Neuronal stem cell (in vitro differentiated cells): Measurements from ENCODE around the gene C12orf60.

ENCODE experiments used
- DNase-seq: peaks from one replicate; pipeline ENCODE4 v3.0.0-alpha.2; 2013; ENCODE audit warnings: low spot score
- H2AFZ ChIP-seq: one replicate; pipeline ENCODE4 v1.6.1; 2013; ENCODE audit warnings: mild to moderate bottlenecking, low read length, inconsistent platforms
- H2AK5ac ChIP-seq: 2 replicates; pipeline ENCODE4 v1.6.1; 2013; ENCODE audit warnings: low read depth, mild to moderate bottlenecking, inconsistent platforms, low read length, moderate library complexity, mixed read lengths
- H2BK120ac ChIP-seq: 2 replicates; pipeline ENCODE4 v1.6.1; 2013; ENCODE audit warnings: low read depth, mild to moderate bottlenecking, inconsistent platforms, low read length, moderate library complexity, mixed read lengths
- H2BK12ac ChIP-seq: one replicate; pipeline ENCODE4 v1.6.1; 2013; ENCODE audit warnings: low read length, inconsistent platforms
- H2BK15ac ChIP-seq: 2 replicates; pipeline ENCODE4 v1.6.1; 2013; ENCODE audit warnings: mild to moderate bottlenecking, low read length, inconsistent platforms, mixed read lengths
- H2BK5ac ChIP-seq: one replicate; pipeline ENCODE4 v1.6.1; 2013; ENCODE audit warnings: inconsistent platforms, mild to moderate bottlenecking, low read length, moderate library complexity
- H3K14ac ChIP-seq: one replicate; pipeline ENCODE4 v1.6.1; 2013; ENCODE audit warnings: low read length, inconsistent platforms
- H3K18ac ChIP-seq: 2 replicates; pipeline ENCODE4 v1.6.1; 2013; ENCODE audit warnings: low read length, inconsistent platforms
- H3K23ac ChIP-seq: 2 replicates; pipeline ENCODE4 v1.6.1; 2013; ENCODE audit warnings: low read depth, mild to moderate bottlenecking, mixed read lengths, low read length, inconsistent platforms; ENCODE audit not compliant: poor library complexity
- H3K27ac ChIP-seq: replicated peaks from 3 replicates; pipeline ENCODE4 v1.5.1; 2013; ENCODE audit warnings: low read length, inconsistent platforms
- H3K27me3 ChIP-seq, 3 experiments: 2 replicates each; pipeline ENCODE4 v1.6.1; 2013; ENCODE audit warnings: low read length in 3 of 3, mild to moderate bottlenecking in 2 of 3, inconsistent platforms in 1 of 3, low read depth in 1 of 3, mixed read lengths in 1 of 3, moderate library complexity in 1 of 3; ENCODE audit not compliant: control insufficient read depth in 3 of 3, insufficient read depth in 3 of 3
- H3K36me3 ChIP-seq, 2 donors: replicated peaks in 1 of 2; 2 replicates each; pipeline ENCODE4 v1.6.1; 2013; ENCODE audit warnings: low read length in 2 of 2; ENCODE audit not compliant: control insufficient read depth in 2 of 2, insufficient read depth in 2 of 2
- H3K4ac ChIP-seq: 2 replicates; pipeline ENCODE4 v1.6.1; 2013; ENCODE audit warnings: inconsistent platforms, mild to moderate bottlenecking, low read length, moderate library complexity
- H3K4me1 ChIP-seq, 2 donors: 1 replicate in 1 of 2; 2 replicates in 1 of 2; pipeline ENCODE4 v1.6.1; 2013; ENCODE audit warnings: low read length in 2 of 2, low read depth in 1 of 2; ENCODE audit not compliant: control insufficient read depth in 2 of 2, insufficient read depth in 1 of 2
- H3K4me2 ChIP-seq: one replicate; pipeline ENCODE4 v1.6.1; 2013; ENCODE audit warnings: mild to moderate bottlenecking, low read length, inconsistent platforms; ENCODE audit not compliant: insufficient read depth, poor library complexity, severe bottlenecking
- H3K4me3 ChIP-seq, 2 donors: 2 replicates each; pipeline ENCODE4 v1.5.1; 2013; ENCODE audit warnings: low read length in 2 of 2, mild to moderate bottlenecking in 2 of 2, inconsistent platforms in 1 of 2, moderate library complexity in 1 of 2
- H3K79me1 ChIP-seq: one replicate; pipeline ENCODE4 v1.6.1; 2013; ENCODE audit warnings: low read depth, mild to moderate bottlenecking, inconsistent platforms, low read length, moderate library complexity
- H3K9ac ChIP-seq: one replicate; pipeline ENCODE4 v1.6.1; 2013; ENCODE audit warnings: mild to moderate bottlenecking, low read depth, low read length, inconsistent platforms; ENCODE audit not compliant: poor library complexity
- H3K9me3 ChIP-seq, 2 donors: replicated peaks in 1 of 2; 2 replicates each; pipeline versions ENCODE3 to v1.6.1; 2013; ENCODE audit warnings: low read length in 2 of 2, mild to moderate bottlenecking in 2 of 2, inconsistent platforms in 1 of 2, low read depth in 1 of 2, mixed read lengths in 1 of 2, moderate library complexity in 1 of 2; ENCODE audit not compliant: control insufficient read depth in 2 of 2, insufficient read depth in 1 of 2
- H4K8ac ChIP-seq: one replicate; pipeline ENCODE4 v1.6.1; 2013; ENCODE audit warnings: low read depth, mild to moderate bottlenecking, inconsistent platforms, low read length, moderate library complexity
- H4K91ac ChIP-seq: one replicate; pipeline ENCODE4 v1.6.1; 2013; ENCODE audit warnings: low read length, low read depth, mild to moderate bottlenecking, inconsistent platforms; ENCODE audit not compliant: poor library complexity
- WGBS, 2 donors: extraction: QIAGEN DNeasy Blood & Tissue Kit; methylation state at CpG; one replicate each; pipeline ENCODE4 v1.1.7; 2013; ENCODE audit warnings: missing lambda C conversion rate in 2 of 2, mixed read lengths in 1 of 2; ENCODE audit not compliant: insufficient read length in 2 of 2, insufficient replicate concordance in 1 of 2; ENCODE audit errors: extremely low coverage in 2 of 2; 5-methylcytosine and 5-hydroxymethylcytosine counted together

C12orf60 gene

GRCh38 chr12:14776236-14776961, 27.1 kb upstream of the C12orf60 start:
- Histone ChIP-seq H3K4me1 (peaks cover 0 to 5% of the 10 kb centered on the region in 2 donors), H3K4ac (no peak overlapping the region), H2BK5ac (no peak overlapping the region), H2BK15ac (no peak overlapping the region), H3K36me3 (no peaks in the 10 kb centered on the region), H2BK120ac (no peak overlapping the region), H3K27ac (no peak overlapping the region), H3K79me1 (no peaks in the 10 kb centered on the region), H2BK12ac (no peak overlapping the region), H4K91ac (no peak overlapping the region), H3K23ac (no peak overlapping the region), H2AK5ac (no peak overlapping the region), H3K9ac (no peak overlapping the region), H3K4me2 (no peak overlapping the region), H3K27me3 (peaks cover 0 to 5% (median 0%) of the 10 kb centered on the region in 3 experiments), H3K18ac (no peak overlapping the region), H3K9me3 (peaks cover 0 to 2% of the 10 kb centered on the region in 2 donors), H3K4me3 (no peak overlapping the region), H4K8ac (no peak overlapping the region), H3K14ac (no peak overlapping the region), H2AFZ (peak overlapping the region; percentile 46)
- no CpG with 5 or more reads among the region's 5 CpGs for WGBS, 2 donors
- DNase-seq: no peak

GRCh38 chr12:14777271-14777670, 26.2 kb upstream of the C12orf60 start:
- H3K4me2 ChIP-seq: no peak overlapping the region
- H3K4ac ChIP-seq: no peak overlapping the region
- DNase-seq: no peak
- H2BK120ac ChIP-seq: no peak overlapping the region
- WGBS, 2 donors: no CpG with 5 or more reads among the region's 3 CpGs
- no peak overlapping the region for H2AK5ac ChIP-seq
- no peak overlapping the region for H3K27ac ChIP-seq
- H3K79me1 ChIP-seq: no peaks in the 10 kb centered on the region
- no peak overlapping the region for H4K8ac ChIP-seq
- H3K9ac ChIP-seq: no peak overlapping the region
- H2AFZ ChIP-seq: peak overlapping the region; percentile 46
- no peak overlapping the region for H3K14ac ChIP-seq
- H2BK5ac ChIP-seq: no peak overlapping the region
- no peak overlapping the region for H3K4me3 ChIP-seq
- no peak overlapping the region for H4K91ac ChIP-seq
- H3K4me1 ChIP-seq: peaks cover 0 to 5% of the 10 kb centered on the region in 2 donors
- no peak overlapping the region for H2BK12ac ChIP-seq
- no peak overlapping the region for H2BK15ac ChIP-seq
- peaks cover 0 to 2% of the 10 kb centered on the region in 2 donors for H3K9me3 ChIP-seq
- peaks cover 0 to 5% (median 0%) of the 10 kb centered on the region in 3 experiments for H3K27me3 ChIP-seq
- H3K36me3 ChIP-seq: no peaks in the 10 kb centered on the region
- no peak overlapping the region for H3K23ac ChIP-seq
- no peak overlapping the region for H3K18ac ChIP-seq

- H2BK12ac ChIP-seq: no peak overlapping the region
Measured at GRCh38 chr12:14779834-14780233, 23.6 kb upstream of the C12orf60 start.

GRCh38 chr12:14780859-14781258, 22.6 kb upstream of the C12orf60 start:
- H3K9me3 ChIP-seq: no peaks in the 10 kb centered on the region
- no peak overlapping the region for H3K27ac ChIP-seq
- no peaks in the 10 kb centered on the region for H3K27me3 ChIP-seq
- no peak for DNase-seq
- no peak overlapping the region for H4K8ac ChIP-seq
- no peaks in the 10 kb centered on the region for H3K79me1 ChIP-seq
- H2BK15ac ChIP-seq: no peak overlapping the region
- no peak overlapping the region for H3K14ac ChIP-seq
- no peak overlapping the region for H3K4ac ChIP-seq
- peak overlapping the region; percentile 5 for H2AFZ ChIP-seq
- H3K4me1 ChIP-seq: peaks cover 0 to 5% of the 10 kb centered on the region in 2 donors
- H2AK5ac ChIP-seq: no peak overlapping the region
- no peak overlapping the region for H3K4me2 ChIP-seq
- no peak overlapping the region for H2BK5ac ChIP-seq
- no peak overlapping the region for H4K91ac ChIP-seq
- no peak overlapping the region for H2BK120ac ChIP-seq
- H3K23ac ChIP-seq: no peak overlapping the region
- no peak overlapping the region for H3K9ac ChIP-seq
- H3K36me3 ChIP-seq: peaks cover 0 to 21% of the 10 kb centered on the region in 2 donors
- no peak overlapping the region for H3K4me3 ChIP-seq
- no peak overlapping the region for H2BK12ac ChIP-seq
- H3K18ac ChIP-seq: no peak overlapping the region
- no CpG with 5 or more reads among the region's 3 CpGs for WGBS, 2 donors

More at GRCh38 chr12:14779834-14780233, 23.6 kb upstream of the C12orf60 start:
- Histone ChIP-seq H2BK5ac (no peak overlapping the region), H3K79me1 (no peaks in the 10 kb centered on the region), H3K27me3 (peaks cover 0 to 5% (median 0%) of the 10 kb centered on the region in 3 experiments), H3K14ac (no peak overlapping the region), H3K18ac (no peak overlapping the region), H3K9me3 (no peaks in the 10 kb centered on the region), H2BK15ac (no peak overlapping the region), H3K36me3 (peaks cover 0 to 11% of the 10 kb centered on the region in 2 donors), H2AK5ac (no peak overlapping the region), H2BK120ac (no peak overlapping the region), H3K27ac (no peak overlapping the region), H3K4ac (no peak overlapping the region), H4K8ac (no peak overlapping the region), H3K4me2 (no peak overlapping the region), H2AFZ (peak overlapping the region; percentile 18), H3K23ac (no peak overlapping the region), H3K4me3 (no peak overlapping the region), H3K9ac (no peak overlapping the region), H4K91ac (no peak overlapping the region), H3K4me1 (peaks cover 0 to 5% of the 10 kb centered on the region in 2 donors)
- DNase-seq: no peak
- no CpG with 5 or more reads among the region's 2 CpGs for WGBS, 2 donors
